Measurements from ENCODE around the gene C9orf85.

The C9orf85 gene

DNA sequence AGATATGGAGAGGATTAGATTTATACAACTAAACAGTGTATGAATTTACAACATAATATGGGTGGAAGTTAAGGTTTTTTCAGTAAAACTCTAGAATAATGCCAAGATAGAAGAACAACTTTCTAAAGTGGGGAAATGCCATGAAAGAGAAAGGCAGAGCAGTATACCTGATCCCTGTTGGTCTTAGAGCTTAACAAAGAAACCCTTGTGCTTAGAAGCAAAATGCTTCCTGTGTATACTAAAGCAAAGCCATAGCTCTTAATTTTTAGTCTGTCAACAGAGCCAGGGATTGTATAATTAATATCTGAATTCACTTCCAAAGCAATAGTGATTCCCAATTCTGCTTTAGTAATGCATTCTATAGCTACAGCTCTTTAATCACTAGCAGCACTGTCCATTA, 14.4 kb downstream of the C9orf85 start:
- TF ChIP-seq CTCF (IDR thresholded peaks at IDR 0.05; ENCODE audit: low read length) (no peak), EZH2 (IDR thresholded peaks at IDR 0.05; ENCODE audit: borderline replicate concordance, low read length) (no peak)
- H3K9me2 ChIP-seq (ENCODE audit: low read depth, low read length) = no peaks in the 10 kb centered on the region
- no peak overlapping the region for H3K9ac ChIP-seq (ENCODE audit: low read length)
- no peak overlapping the region for H2AFZ ChIP-seq (ENCODE audit: low read length)
- peaks cover 6% of the 10 kb centered on the region for H3K4me1 ChIP-seq (ENCODE audit: insufficient read depth, low read length, severe bottlenecking)
- H4K20me1 ChIP-seq (ENCODE audit: insufficient read depth, low read length) = no peaks in the 10 kb centered on the region
- no peaks in the 10 kb centered on the region for H3K9me3 ChIP-seq (ENCODE audit: low read length)
- peaks cover 6% of the 10 kb centered on the region; the same call in 1 of the 2 replicates for H3K36me3 ChIP-seq (ENCODE audit: insufficient read depth, low read length)
- H3K4me3 ChIP-seq (ENCODE audit: low read depth, low read length, poor library complexity, severe bottlenecking) = no peak overlapping the region
- no peak overlapping the region for H3K27ac ChIP-seq (ENCODE audit: low read depth, low read length, poor library complexity, severe bottlenecking)
- no peaks in the 10 kb centered on the region for H3K27me3 ChIP-seq (ENCODE audit: insufficient read depth, low read length)
- H3F3A ChIP-seq (ENCODE audit: insufficient read depth, low read length) = no peaks in the 10 kb centered on the region
- H3K79me2 ChIP-seq (ENCODE audit: insufficient read depth, low read length) = no peaks in the 10 kb centered on the region; the same call in 1 of the 2 replicates
- no peak overlapping the region for H3K4me2 ChIP-seq (ENCODE audit: low read length)

GRCh38 chr9:71928376-71928775, 16.9 kb downstream of the C9orf85 start:
- H3K79me2 ChIP-seq (ENCODE audit: insufficient read depth, low read length) = no peaks in the 10 kb centered on the region; the same call in 1 of the 2 replicates
- no peak overlapping the region for H3K4me2 ChIP-seq (ENCODE audit: low read length)

GRCh38 chr9:71928806-71929205, 17.4 kb downstream of the C9orf85 start:
- Histone ChIP-seq H2AFZ (ENCODE audit: low read length) (no peak overlapping the region), H3K27me3 (ENCODE audit: insufficient read depth, low read length) (no peaks in the 10 kb centered on the region), H3K27ac (ENCODE audit: low read depth, low read length, poor library complexity, severe bottlenecking) (no peak overlapping the region), H3K4me3 (ENCODE audit: low read depth, low read length, poor library complexity, severe bottlenecking) (no peak overlapping the region), H3K79me2 (ENCODE audit: insufficient read depth, low read length) (no peaks in the 10 kb centered on the region; the same call in 1 of the 2 replicates), H3K9me3 (ENCODE audit: low read length) (no peaks in the 10 kb centered on the region), H3K36me3 (ENCODE audit: insufficient read depth, low read length) (no peaks in the 10 kb centered on the region), H4K20me1 (ENCODE audit: insufficient read depth, low read length) (no peaks in the 10 kb centered on the region), H3K9me2 (ENCODE audit: low read depth, low read length) (no peaks in the 10 kb centered on the region), H3K4me1 (ENCODE audit: insufficient read depth, low read length, severe bottlenecking) (no peaks in the 10 kb centered on the region), H3K9ac (ENCODE audit: low read length) (no peak overlapping the region), H3F3A (ENCODE audit: insufficient read depth, low read length) (no peaks in the 10 kb centered on the region), H3K4me2 (ENCODE audit: low read length) (no peak overlapping the region)
- TF ChIP-seq CTCF (IDR thresholded peaks at IDR 0.05; ENCODE audit: low read length) = no peak
- TF ChIP-seq EZH2 (IDR thresholded peaks at IDR 0.05; ENCODE audit: borderline replicate concordance, low read length) = no peak

More at GRCh38 chr9:71928376-71928775, 16.9 kb downstream of the C9orf85 start:
- Histone ChIP-seq H3K36me3 (ENCODE audit: insufficient read depth, low read length) (no peaks in the 10 kb centered on the region), H3K9me2 (ENCODE audit: low read depth, low read length) (no peaks in the 10 kb centered on the region), H3F3A (ENCODE audit: insufficient read depth, low read length) (no peaks in the 10 kb centered on the region), H3K4me1 (ENCODE audit: insufficient read depth, low read length, severe bottlenecking) (no peaks in the 10 kb centered on the region), H3K27me3 (ENCODE audit: insufficient read depth, low read length) (no peaks in the 10 kb centered on the region), H3K9me3 (ENCODE audit: low read length) (no peaks in the 10 kb centered on the region), H3K4me3 (ENCODE audit: low read depth, low read length, poor library complexity, severe bottlenecking) (no peak overlapping the region), H4K20me1 (ENCODE audit: insufficient read depth, low read length) (no peaks in the 10 kb centered on the region), H3K27ac (ENCODE audit: low read depth, low read length, poor library complexity, severe bottlenecking) (no peak overlapping the region), H2AFZ (ENCODE audit: low read length) (no peak overlapping the region), H3K9ac (ENCODE audit: low read length) (no peak overlapping the region)
- TF ChIP-seq EZH2 (IDR thresholded peaks at IDR 0.05; ENCODE audit: borderline replicate concordance, low read length) = no peak

DNA sequence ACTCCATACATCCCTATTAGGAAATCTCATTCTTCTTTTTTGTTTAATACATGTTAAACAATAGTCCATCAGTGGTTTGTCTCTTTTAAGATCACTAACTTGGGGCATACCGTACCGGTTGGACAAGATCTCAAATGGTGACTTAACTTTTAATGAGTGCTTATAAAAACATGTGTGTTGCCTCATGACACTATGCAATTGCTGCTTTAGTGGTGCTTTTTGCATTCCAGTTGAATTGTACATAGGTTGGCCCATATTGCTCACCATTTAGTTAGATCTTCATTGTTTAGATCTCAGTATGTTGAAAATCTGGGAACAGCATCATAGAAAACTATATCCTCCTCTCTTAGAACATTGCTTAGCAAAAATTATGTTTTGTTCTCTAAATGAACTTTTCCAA, 17.8 kb downstream of the C9orf85 start:
- no peak overlapping the region for H3K4me2 ChIP-seq (ENCODE audit: low read length)
- H3K79me2 ChIP-seq (ENCODE audit: insufficient read depth, low read length) = no peaks in the 10 kb centered on the region; the same call in 1 of the 2 replicates

More for the DNA sequence above, 17.8 kb downstream of the C9orf85 start:
- Histone ChIP-seq H3K27ac (ENCODE audit: low read depth, low read length, poor library complexity, severe bottlenecking) (no peak overlapping the region), H3K4me1 (ENCODE audit: insufficient read depth, low read length, severe bottlenecking) (no peaks in the 10 kb centered on the region), H3K9ac (ENCODE audit: low read length) (no peak overlapping the region), H3K9me2 (ENCODE audit: low read depth, low read length) (no peaks in the 10 kb centered on the region), H3K27me3 (ENCODE audit: insufficient read depth, low read length) (no peaks in the 10 kb centered on the region), H3K4me3 (ENCODE audit: low read depth, low read length, poor library complexity, severe bottlenecking) (no peak overlapping the region), H3K36me3 (ENCODE audit: insufficient read depth, low read length) (no peaks in the 10 kb centered on the region), H4K20me1 (ENCODE audit: insufficient read depth, low read length) (no peaks in the 10 kb centered on the region), H3K9me3 (ENCODE audit: low read length) (no peaks in the 10 kb centered on the region), H3F3A (ENCODE audit: insufficient read depth, low read length) (no peaks in the 10 kb centered on the region), H2AFZ (ENCODE audit: low read length) (no peak overlapping the region)
- TF ChIP-seq EZH2 (IDR thresholded peaks at IDR 0.05; ENCODE audit: borderline replicate concordance, low read length) (no peak), CTCF (IDR thresholded peaks at IDR 0.05; ENCODE audit: low read length) (no peak)
